ENCODE data around the gene FLAD1.
"Not testable (repeated sequence)": the region's sequence is repeated elsewhere in the genome, so short reads cannot be mapped to it uniquely, and the experiment has no call there.

FLAD1 gene

DNA sequence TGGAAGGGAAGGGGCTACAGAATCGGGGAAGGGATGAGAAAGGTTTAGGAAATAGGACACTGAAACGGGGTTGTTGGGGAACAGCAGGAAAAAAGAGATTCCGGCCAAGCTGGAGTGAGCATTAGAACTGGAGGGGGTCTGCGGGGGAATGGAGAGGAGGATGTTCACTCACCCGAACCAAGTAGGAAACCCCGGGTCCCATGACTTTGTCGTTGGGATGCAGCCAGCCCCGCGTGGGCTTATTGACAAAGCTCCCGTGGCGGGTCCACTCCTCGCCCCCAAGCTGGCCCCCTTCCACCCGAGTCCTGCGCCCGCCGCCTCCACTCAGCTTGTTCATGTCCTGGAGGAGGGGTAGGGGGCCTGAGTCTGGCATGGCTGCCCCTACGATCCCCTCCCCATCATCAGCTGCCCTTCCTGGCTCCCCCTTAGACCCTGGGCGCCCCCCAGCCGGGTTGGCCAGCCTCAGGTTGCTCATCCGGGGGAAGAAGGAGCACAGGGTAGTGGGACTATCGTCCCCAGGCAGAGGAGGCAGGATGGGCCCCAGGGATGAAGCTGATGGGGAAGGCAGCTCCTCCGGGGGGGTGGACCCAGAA is 13.2 kb upstream of the FLAD1 start:
- DNase-seq: no peak

DNA sequence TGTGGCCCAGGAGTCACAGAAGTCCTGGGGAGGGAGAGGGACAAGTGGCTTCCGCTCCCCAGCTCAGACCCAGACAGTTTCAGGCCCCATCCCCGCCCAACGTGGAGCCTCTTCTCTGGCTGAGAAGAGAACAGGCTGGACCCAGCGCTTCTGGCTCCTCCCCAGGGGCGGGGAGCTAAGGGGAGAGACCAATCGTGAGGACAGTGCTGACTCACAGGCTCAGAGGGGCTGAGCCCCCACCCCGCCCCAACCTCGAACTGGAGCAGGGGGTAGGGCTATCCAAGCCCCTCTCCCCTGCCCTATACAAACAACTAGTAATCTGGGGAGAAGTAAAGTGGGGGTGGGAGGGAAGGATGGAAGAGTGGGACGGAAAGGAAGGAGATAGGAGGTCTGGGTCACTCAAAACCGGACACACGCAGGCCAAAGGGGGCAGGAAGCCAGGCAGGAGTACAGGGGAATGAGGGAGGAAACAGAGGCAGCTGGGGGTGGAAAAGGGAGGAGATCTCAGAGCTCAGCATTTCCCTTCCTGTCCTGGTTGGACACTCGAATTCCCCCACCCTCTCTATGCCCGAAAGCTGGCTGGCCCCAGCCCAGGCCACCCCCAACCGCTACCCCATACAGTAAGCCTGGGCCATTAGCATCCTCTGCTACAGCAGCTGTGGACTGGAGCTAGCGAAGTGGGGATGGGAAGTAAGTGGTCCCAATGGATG is 12.4 kb upstream of the FLAD1 start, which contains the start of gene SHC1:
TSS of gene SHC1 (minus strand) at position 117 of the 710 bp plus-strand sequence. CDS start 221 bp downstream, outside the sequence.
- peak; percentile 95 for DNase-seq

DNA sequence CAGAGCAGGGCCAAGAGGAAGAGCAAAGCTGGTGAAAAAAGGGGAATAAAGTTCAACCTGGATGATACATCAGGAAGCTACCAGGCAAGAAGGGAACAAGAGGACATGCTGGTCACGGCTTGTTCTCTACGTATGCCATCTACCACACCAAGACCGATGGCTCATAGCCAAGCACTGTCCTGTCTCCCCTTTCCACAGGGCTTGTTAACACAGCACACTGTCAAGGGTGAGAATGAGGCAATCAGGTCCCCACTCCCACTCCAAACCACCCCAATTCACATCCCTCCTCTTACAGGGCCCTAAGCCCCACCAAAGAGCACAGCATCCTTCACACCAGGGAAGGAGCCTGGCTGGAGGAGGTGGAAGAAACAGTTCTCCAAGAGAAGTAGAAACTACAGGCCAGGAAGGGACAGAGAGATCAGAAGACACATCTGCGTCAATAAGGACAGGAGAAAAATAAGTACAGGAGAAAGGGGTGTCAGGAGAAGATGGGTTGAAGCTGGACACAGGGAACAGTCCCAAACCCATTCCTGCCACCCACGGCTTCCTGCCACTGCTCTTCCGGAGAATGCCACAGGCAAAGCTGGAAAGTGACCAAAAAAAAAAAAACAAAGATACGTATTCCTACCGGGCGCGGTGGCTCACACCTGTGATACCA is 11.7 kb upstream of the FLAD1 start:
- DNase-seq: peak; percentile 65

DNA sequence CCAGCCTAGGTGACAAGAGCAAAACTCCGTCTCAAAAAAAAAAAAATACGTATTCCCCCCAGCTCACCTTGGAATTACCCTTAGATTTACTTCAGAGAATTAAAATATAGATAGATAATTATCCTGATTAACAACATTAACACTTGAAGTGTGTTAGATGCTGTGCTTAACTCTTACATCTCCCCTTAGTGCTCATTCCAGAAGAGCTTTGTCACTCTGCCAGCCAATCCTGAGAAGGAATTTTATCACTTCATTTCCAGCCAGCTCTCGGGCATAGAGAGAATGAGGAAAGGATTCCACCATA is 11.0 kb upstream of the FLAD1 start:
- no peak for DNase-seq

DNA sequence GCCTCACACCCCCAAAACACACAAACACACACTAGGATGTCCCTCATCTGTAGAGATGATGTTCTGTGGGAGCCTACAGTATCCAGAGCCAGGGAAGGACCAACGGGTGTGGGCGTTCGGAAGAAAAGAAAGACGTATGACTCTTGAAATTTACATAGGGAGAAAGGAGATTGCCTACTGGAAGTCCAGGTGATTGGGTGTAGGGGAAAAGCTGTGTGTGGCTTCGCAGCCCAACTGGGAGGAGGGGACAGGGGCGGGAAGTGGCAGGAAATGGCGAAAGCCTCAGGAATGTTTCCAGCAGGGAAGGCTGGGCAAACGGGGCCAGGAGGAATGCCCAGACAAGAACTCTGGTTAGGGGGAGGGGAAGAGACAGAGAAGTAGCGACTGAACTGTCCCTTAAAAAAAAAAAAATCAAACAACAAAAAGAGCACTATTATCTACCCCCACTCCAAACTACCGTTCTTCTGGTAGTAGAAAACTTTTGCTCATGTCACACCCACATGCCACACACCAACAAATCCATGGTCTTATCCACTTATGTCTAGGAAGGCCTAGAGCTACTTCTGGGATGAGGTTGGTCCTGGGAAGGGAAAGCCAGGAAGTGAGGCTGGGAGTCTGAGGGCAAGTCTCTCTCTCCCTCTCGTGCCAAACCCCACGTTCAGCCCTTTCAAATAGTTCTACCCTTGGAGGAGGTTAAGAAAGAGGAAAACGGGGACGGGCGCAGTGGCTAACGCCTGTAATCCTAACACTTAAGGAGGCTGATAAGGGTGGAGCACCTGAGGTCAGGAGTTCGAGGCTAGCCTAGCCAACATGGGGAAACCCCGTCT is 10.4 kb upstream of the FLAD1 start:
- DNase-seq: peak; percentile 36

DNA sequence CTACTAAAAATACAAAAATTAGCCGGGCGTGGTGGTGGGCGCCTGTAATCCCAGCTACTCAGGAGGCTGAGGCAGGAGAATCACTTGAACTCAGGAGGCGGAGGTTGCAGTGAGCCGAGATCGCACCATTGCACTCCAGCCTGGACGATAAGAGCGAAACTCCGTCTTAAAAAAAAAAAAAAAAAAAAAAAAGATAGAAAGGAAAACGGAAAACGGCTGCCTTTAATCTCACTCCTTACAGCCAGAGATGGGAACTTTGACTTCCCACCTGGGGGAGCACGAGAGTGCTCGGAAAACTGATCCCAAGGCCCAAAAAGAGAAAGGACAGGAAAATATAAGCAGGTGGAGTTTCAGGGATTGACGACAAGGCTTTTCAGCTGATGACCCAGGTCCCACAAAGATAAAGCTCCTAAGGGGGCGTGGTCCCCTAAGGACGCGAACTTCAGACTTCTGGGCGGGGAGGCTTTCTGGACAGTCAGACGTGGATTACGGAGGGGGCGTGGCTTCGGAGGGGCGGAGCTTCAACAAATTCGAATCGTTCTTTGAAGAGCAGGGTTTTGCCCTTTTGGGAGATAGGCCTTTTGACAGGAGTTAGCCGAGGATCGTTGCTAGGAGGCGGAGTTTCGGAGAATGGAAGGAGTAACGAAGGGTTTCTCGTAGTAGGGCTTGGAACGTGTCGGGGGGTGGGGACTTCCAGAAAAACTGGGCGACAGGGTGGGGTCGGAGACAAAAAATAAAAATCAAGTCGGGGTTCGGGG is 9.6 kb upstream of the FLAD1 start:
- peak; percentile 91 for DNase-seq

DNA sequence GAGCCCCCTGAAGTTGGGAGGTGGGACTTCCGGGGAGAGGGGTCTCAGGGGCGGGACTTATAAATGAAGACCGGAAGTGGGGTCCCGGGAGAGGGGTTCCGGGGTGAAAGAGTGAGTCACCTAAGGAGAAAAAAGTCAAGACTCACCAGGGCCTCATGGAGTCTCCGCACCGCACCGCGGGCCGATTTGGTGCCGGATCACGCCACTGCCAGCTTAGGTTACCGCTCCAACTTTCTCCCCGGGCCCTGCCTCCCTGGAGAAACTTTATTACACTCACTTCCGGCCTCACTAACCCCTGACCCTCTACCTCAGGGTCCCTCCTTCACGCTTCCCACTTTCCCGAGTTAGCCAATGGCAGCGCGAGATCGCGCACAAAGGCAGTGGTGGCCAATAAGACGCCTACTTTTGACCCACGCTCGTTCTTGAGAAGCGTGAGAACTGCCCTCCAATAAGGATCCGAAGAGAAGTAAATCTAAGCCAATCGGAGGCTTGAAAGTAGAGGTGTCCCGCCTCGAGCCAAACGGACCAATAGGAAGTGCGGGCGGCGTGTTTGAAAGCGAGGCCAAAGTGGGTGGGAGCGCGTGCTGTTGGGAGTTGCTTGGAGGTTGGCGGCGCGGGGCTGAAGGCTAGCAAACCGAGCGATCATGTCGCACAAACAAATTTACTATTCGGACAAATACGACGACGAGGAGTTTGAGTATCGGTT is 8.9 kb upstream of the FLAD1 start, which contains the start of gene CKS1B:
TSS of gene CKS1B (plus strand) at position 580 of the 706 bp plus-strand sequence. CDS start at position 645, 65 bp downstream.
- DNase-seq: peak; percentile 100

DNA sequence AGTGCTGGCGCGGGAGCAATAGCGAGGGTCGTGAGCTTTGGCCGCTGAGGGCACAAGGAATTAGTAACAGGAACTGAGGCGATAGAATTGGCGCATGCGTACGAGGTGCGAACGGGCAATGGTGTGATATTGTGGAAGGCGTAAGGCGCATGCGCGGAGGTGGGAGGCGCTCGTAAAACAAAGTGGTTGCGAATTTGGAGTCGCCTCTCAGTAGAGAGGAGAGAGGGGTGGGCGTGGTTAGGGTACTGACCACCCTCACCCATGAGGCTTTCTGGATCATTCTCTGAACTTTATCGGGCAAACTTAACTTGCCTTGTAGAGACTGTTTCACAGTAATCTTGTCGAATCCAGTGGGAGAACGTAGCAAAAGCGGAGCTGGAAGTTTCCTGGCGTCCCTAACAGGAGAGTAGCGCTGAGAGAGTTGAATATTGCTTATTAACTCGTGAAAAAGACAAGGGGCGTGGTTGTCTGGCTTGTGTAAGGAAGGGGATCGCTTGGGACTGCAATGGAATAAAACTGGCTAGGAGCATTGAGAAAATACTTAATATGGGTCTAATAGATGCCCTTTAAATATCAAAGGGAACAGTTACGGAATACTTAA is 8.2 kb upstream of the FLAD1 start:
- DNase-seq: peak; percentile 100

DNA sequence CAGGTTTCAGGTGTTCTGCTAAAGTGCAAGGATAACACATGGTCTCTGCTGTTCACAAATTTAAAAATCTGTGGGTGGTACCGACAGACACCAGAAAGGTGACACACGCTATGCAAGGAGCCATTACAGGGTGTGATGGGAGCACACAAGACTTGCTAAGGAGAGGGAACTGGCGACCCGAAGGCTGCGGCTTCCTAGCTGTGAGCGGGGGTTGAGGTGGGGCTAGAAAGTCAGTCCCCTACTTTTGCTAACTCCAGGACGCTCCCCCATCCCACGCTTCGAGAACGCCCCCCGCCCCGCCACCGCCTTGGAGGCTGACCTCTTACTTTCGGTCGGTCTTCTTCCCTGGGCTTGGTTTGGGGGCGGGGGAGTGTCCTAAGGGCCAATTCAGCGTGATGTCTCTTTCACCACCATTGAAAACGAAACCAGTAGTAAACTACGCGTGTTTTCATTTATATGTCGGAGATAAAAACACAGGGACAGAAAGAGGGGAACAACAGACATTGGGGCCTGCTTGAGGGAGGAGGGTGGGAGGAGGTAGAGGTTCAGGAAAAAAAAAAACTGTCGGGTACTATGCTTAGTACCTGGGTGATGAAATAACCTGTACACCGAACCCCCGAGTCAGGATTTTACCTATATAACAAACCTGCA is 7.6 kb upstream of the FLAD1 start:
- no peak for DNase-seq

DNA sequence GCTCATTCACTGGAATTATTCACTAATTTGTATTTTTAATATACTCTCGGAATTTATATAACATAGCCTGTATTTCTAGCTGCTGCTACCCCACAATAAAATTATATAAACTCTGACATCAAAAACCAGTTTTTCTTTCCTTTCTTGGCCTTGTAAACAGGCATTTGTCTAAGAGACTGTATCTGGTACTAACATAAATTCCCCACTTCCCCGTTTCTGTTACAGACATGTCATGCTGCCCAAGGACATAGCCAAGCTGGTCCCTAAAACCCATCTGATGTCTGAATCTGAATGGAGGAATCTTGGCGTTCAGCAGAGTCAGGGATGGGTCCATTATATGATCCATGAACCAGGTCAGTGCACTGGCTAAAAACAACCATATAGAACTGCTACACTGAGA is 5.4 kb upstream of the FLAD1 start:
- DNase-seq: not testable (repeated sequence)

DNA sequence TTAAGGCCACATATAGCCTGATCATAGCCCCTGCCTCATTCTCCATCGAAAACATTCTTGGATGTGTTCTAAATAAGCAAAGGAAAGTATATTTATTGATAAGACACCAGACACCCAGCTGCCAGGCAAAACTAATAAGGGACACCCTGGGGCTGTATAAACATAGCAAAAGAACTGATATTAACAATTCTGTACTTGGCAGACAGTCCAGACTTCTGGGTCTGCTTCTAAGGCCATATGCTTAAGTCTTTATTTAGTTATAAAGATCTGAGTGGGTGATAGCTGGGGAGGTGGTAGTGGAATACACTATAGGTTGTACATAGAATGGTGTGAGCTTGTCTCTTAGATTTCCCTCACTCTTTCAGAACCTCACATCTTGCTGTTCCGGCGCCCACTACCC is 4.8 kb upstream of the FLAD1 start:
- DNase-seq: no peak

DNA sequence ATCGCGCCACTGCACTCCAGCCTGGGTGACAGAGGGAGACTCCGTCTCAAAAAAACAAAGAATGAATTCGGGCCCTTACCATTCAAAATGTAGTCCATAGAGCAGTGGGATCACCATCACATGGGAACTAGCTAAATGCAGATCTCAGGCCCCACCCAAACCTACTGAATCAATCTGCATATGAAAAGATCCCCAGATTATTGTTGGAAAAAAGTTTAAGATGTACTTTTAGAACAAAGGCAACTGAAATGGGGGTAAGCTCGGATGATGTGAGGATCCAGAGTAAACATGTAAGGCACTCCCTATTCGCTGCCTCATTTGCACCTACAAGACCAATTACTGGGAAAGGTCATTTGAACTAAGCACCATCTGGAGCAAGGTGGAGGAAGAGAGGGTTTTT is 803 bp upstream of the FLAD1 start:
- DNase-seq: peak; percentile 65

DNA sequence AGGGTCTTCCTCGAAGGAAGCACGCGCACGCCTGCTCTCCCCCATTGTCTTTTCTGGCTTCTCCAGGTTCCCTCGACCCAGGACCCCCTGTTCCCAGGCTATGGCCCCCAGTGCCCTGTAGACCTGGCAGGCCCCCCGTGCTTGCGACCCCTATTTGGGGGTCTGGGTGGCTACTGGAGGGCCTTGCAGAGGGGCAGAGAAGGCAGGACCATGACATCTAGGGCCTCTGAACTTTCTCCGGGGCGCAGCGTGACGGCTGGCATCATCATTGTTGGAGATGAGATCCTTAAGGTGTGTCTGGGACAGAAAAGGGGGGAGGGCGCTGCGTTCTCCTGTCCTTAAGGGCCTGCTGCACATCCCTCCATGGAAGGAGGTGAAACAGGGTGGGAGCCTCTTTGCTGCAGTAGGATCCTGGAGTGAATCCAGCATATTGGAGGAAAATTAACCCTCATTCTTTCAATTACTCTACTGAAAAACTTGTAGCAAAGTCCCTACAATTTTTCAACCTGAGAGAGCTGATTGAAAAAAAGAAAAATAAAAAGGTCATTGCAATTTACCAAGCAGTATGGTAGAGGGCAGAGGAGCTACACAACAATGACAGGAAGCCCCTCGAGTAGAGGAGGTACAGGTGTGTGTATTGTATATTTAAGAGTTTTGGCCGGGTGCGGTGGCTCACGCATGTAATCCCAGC is 777 bp downstream of the FLAD1 start:
- DNase-seq: no peak

DNA sequence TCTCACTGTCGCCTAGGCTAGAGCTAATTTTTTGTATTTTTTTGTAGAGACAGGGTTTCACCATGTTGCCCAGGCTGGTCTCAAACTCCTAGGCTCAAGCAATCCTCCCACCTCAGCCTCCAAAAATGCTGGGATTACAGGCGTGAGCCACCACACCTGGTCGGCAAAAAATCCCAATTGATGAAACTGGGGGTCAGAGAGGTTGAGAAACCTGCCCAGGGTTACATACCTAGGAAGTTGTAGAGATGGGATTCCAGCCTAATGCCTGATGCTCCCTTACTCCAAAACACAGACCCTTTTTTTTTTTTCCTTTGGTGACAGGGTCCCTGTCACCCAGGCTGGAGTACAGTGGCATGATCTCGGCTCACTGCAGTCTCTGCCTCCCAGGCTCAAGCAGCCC is 3.6 kb downstream of the FLAD1 start:
- not testable (repeated sequence) for DNase-seq

DNA sequence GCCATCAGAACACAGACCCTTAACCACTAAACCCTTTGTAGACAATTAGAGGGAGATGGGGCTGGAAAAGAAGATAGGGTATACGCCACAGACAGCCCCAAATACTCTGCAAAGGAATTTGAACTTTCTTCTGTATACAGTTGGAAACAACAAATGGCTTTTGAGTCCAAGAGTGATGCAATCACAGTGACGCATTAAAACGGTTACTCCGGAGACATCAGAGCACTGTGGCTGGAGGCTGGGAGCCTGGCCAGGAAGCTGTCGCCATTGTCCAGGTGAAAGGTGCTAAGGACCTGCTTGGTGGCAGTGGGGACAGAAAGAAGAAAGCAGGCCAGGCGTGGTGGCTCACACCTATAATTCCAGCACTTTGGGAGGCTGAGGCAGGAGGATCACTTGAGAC is 4.2 kb downstream of the FLAD1 start:
- DNase-seq: no peak

DNA sequence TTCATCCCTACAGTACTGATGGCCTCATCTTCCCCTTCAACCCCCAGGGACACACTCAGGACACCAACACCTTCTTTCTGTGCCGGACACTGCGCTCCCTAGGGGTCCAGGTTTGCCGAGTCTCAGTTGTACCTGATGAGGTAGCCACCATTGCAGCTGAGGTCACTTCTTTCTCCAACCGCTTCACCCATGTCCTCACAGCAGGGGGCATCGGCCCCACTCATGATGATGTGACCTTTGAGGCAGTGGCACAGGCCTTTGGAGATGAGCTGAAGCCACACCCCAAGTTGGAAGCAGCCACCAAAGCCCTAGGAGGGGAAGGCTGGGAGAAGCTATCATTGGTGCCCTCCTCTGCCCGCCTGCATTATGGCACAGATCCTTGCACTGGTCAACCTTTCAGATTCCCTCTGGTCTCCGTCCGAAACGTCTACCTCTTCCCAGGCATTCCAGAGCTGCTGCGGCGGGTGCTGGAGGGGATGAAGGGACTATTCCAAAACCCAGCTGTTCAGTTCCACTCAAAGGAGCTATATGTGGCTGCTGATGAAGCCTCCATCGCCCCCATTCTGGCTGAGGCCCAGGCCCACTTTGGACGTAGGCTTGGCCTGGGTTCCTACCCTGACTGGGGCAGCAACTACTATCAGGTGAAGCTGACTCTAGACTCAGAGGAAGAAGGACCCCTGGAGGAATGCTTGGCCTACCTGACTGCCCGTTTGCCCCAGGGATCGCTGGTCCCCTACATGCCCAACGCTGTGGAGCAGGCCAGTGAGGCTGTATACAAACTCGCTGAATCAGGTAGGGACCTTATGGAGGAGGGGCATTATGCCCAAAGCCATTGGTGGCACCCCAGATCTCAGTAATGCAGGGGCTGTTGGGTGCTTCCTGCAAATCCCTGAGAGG is 5.2 kb downstream of the FLAD1 start:
- no peak for DNase-seq

DNA sequence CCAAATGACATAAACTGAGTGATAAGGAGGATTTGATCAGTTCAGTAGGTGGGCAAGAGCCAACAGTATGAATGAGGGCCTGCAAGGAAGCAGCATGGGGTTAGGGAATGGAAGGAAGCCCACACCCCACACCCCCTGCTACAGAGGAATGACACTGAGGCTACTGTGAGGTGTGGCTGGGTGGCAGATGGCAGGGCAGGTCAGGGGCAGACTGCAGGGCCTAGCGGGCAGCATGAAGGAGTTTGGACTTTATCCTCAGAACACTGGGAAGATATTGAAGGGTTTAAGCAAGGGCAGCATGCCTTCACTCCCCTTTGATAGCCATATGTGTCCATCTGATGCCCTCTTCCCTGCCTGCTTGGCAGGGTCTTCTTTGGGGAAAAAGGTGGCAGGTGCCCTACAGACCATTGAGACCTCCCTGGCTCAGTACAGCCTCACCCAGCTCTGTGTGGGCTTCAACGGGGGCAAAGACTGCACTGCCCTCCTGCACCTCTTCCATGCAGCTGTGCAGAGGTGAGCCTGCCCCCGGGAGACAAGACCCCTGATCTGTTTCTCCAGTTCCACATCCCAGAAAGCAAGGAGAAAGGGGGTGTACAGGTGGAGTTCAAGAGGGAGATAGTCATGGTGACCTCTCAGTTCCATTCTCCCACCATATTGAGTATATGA is 6.2 kb downstream of the FLAD1 start:
- DNase-seq: no peak

DNA sequence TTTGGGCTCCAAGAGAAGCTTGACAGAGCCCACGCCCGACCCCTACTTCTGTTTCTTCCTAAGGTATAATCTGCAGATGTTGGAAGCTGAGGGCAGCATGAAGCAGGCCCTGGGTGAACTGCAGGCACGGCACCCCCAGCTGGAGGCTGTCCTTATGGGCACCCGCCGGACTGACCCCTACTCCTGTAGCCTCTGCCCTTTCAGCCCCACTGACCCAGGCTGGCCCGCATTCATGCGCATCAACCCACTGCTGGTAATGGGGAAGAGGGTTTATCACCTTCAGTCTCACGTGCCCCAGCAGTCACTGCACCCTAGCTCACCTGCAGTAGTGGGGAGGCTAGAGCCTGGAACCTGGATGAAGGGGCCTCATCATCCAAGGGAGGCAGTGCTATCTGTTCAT is 7.1 kb downstream of the FLAD1 start:
- DNase-seq: no peak

Data from SHP77 treated with DMSO at 0.1 percent for 48 hours (cell line).